Measurements from ENCODE around the gene TLCD3A. TPM values are rescaled to one million over a fixed set of nuclear protein-coding genes. Genes with fewer than 3 reads are reported as not detected.

The TLCD3A gene
- total and polyA plus RNA-seq, 9 of the 15 experiments (the other 6 are each of a cell fraction or from before 2014, with no cell fraction given) = 1.3 to 13.5 (median 7.3) TPM

- TF ChIP-seq USF1 (CRISPR knock-in tag; IDR thresholded peaks at IDR 0.05) (no peak), PHF21A (IDR thresholded peaks at IDR 0.05; ENCODE audit: borderline replicate concordance, low read depth) (no peak), ZFX (CRISPR knock-in tag; IDR thresholded peaks at IDR 0.05) (peak; percentile 73), SMAD4 (CRISPR knock-in tag; conservative IDR thresholded peaks at IDR 0.05) (0 out of 2 replicates have a peak, but pooled peaks have one; percentile 26), CCNT2 (IDR thresholded peaks at IDR 0.05; ENCODE audit: borderline replicate concordance, extremely low read depth, insufficient read length, low read depth, low read length) (peak; percentile 15), HMGN3 (IDR thresholded peaks at IDR 0.05; ENCODE audit: borderline replicate concordance, extremely low read depth, insufficient read length, low read depth, low read length) (peak; percentile 13), FOXJ2 (tag; IDR thresholded peaks at IDR 0.05) (no peak), UBTF (IDR thresholded peaks at IDR 0.05; ENCODE audit: borderline replicate concordance in 1 of 2, low read depth in 2 of 2, low read length in 2 of 2) (peak in 1 of 2 experiments; percentile 15; a peak in 1 of 4 replicates), PHTF2 (CRISPR knock-in tag; IDR thresholded peaks at IDR 0.05) (no peak), E2F6 (IDR thresholded peaks at IDR 0.05; ENCODE audit: borderline replicate concordance in 1 of 2, extremely low read depth in 1 of 2, insufficient read depth in 1 of 2, insufficient read length in 1 of 2, low read depth in 1 of 2, low read length in 1 of 2, poor library complexity in 1 of 2, severe bottlenecking in 1 of 2) (peak; percentile 57 to 80), KDM5B (IDR thresholded peaks at IDR 0.05; ENCODE audit: insufficient replicate concordance, low read depth, low read length) (peak; percentile 42), NR1H2 (CRISPR knock-in tag; IDR thresholded peaks at IDR 0.05) (no peak)
These were observed at the start of gene TLCD3A (continued) for GRCh38 chr17:732067-732901.

All from K562 (cell line).